Endodermal cell (in vitro differentiated cells): ENCODE data around the gene HEXIM1. TPM values are rescaled to one million over a fixed set of nuclear protein-coding genes. Genes with fewer than 3 reads are reported as not detected.

Experiments used
- DNase-seq: peaks from one replicate; pipeline ENCODE4 v3.0.0-alpha.2; 2017
- H3K27ac ChIP-seq: 2 replicates; pipeline ENCODE4 v1.5.1; 2013; ENCODE audit warnings: mild to moderate bottlenecking, low read depth, low read length, moderate library complexity
- H3K27me3 ChIP-seq: 2 replicates; pipeline ENCODE4 v1.6.1; 2013; ENCODE audit warnings: mild to moderate bottlenecking, low read length, moderate library complexity; ENCODE audit not compliant: insufficient read depth, control insufficient read depth, poor library complexity, severe bottlenecking
- H3K36me3 ChIP-seq: 2 replicates; pipeline ENCODE4 v1.7.0; 2013; ENCODE audit warnings: mild to moderate bottlenecking, low read length, moderate library complexity; ENCODE audit not compliant: control insufficient read depth, insufficient read depth
- H3K4me1 ChIP-seq: one replicate; pipeline ENCODE4 v1.7.0; 2013; ENCODE audit warnings: low read length; ENCODE audit not compliant: control insufficient read depth, insufficient read depth
- H3K4me3 ChIP-seq: 2 replicates; pipeline ENCODE4 v1.5.1; 2013; ENCODE audit warnings: mild to moderate bottlenecking, low read length, moderate library complexity
- H3K9ac ChIP-seq: 2 replicates; pipeline ENCODE4 v1.6.1; 2013; ENCODE audit warnings: mild to moderate bottlenecking, low read length, moderate library complexity; ENCODE audit not compliant: poor library complexity, severe bottlenecking; ENCODE audit errors: extremely low read depth
- H3K9me3 ChIP-seq: 2 replicates; pipeline ENCODE4 v1.6.1; 2013; ENCODE audit warnings: mild to moderate bottlenecking, low read length, moderate library complexity; ENCODE audit not compliant: control insufficient read depth
- H3K27ac Mint-ChIP-seq: 2 replicates; pipeline ENCODE4 v1.8.0; 2020; ENCODE audit warnings: mixed read lengths
- H3K27me3 Mint-ChIP-seq: 2 replicates; pipeline ENCODE4 v1.8.0; 2021; ENCODE audit warnings: mild to moderate bottlenecking, mixed read lengths; ENCODE audit not compliant: insufficient read depth
- H3K36me3 Mint-ChIP-seq: 2 replicates; pipeline ENCODE4 v1.8.0; 2020; ENCODE audit warnings: low read depth, mixed read lengths
- H3K4me1 Mint-ChIP-seq: 2 replicates; pipeline ENCODE4 v1.8.0; 2020; ENCODE audit warnings: mixed read lengths
- H3K4me3 Mint-ChIP-seq: 2 replicates; pipeline ENCODE4 v1.8.0; 2020; ENCODE audit warnings: mild to moderate bottlenecking, moderate library complexity, mixed read lengths
- H3K9me3 Mint-ChIP-seq: 2 replicates; pipeline ENCODE4 v1.8.0; 2020; ENCODE audit warnings: mild to moderate bottlenecking, mixed read lengths
- WGBS, 2 experiments: methylation state at CpG; one replicate each; pipeline versions ENCODE4 v1.1.5 to v1.1.7; 2013; ENCODE audit warnings: missing lambda C conversion rate in 2 of 2, mixed read lengths in 1 of 2; ENCODE audit not compliant: insufficient coverage in 1 of 2, insufficient read length in 1 of 2; 5-methylcytosine and 5-hydroxymethylcytosine counted together
- total RNA-seq, 2 donors: library from RNA; stranded (reverse); fragmentation: NEBNext Ultra II Directional in 1 of 2; extraction: Animal tissue kit (Norgen Biotek cat#: 25700) in 1 of 2; gene quantifications; 2 replicates in 1 of 2; 3 replicates in 1 of 2; pipeline ENCODE4 v1.2.1, GENCODE V29; 2021
- TF ChIP-seq, protein P1 (sequence below): fragments of 200-600 bp; sonication (generic); conservative IDR thresholded peaks from 2 replicates; pipeline ENCODE4 v1.5.0; 2021; ENCODE audit warnings: antibody characterized with exemption, mild to moderate bottlenecking

The HEXIM1 gene
- total RNA-seq, 2 donors from 2014 or later: 37.0 to 39.2 TPM

DNA sequence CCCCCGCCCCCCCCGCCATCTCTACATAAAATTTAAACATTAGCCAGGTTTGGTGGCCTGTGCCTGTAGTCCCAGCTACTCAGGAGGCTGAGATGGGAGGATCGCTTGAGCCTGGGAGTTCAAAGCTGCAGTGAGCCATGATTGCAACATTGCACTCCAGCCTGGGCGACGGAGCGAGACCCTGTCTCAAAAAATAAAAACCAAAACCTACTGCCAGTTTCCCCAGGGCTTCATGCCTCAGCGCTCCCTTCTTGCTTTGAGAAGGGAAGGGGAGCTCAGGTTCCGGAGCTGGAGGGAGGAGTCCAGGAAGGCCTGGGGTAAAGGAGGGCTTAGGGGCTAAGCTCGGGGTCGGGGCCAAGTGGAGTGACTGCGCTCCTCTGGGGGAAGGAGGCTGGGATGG lies 36.4 kb upstream of the HEXIM1 start:
- no peak overlapping the region for H3K4me3 ChIP-seq
- no peaks in the 10 kb centered on the region for H3K4me1 Mint-ChIP-seq
- no peaks in the 10 kb centered on the region for H3K27me3 ChIP-seq
- peak overlapping the region; percentile 58 for H3K27ac Mint-ChIP-seq
- H3K27ac ChIP-seq: no peak overlapping the region
- 88 to 95% methylated on average over 1 to 11 of the region's 11 CpGs for WGBS, 2 experiments
- no peaks in the 10 kb centered on the region for H3K4me1 ChIP-seq
- no peak overlapping the region for H3K9ac ChIP-seq
- H3K9me3 ChIP-seq: no peaks in the 10 kb centered on the region
- no peak overlapping the region for H3K4me3 Mint-ChIP-seq
- no peaks in the 10 kb centered on the region for H3K27me3 Mint-ChIP-seq
- no peak for DNase-seq
- no peaks in the 10 kb centered on the region for H3K9me3 Mint-ChIP-seq
- TF ChIP-seq, protein P1, sequence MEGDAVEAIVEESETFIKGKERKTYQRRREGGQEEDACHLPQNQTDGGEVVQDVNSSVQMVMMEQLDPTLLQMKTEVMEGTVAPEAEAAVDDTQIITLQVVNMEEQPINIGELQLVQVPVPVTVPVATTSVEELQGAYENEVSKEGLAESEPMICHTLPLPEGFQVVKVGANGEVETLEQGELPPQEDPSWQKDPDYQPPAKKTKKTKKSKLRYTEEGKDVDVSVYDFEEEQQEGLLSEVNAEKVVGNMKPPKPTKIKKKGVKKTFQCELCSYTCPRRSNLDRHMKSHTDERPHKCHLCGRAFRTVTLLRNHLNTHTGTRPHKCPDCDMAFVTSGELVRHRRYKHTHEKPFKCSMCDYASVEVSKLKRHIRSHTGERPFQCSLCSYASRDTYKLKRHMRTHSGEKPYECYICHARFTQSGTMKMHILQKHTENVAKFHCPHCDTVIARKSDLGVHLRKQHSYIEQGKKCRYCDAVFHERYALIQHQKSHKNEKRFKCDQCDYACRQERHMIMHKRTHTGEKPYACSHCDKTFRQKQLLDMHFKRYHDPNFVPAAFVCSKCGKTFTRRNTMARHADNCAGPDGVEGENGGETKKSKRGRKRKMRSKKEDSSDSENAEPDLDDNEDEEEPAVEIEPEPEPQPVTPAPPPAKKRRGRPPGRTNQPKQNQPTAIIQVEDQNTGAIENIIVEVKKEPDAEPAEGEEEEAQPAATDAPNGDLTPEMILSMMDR: no peak
- peaks cover 10% of the 10 kb centered on the region for H3K36me3 ChIP-seq
- H3K36me3 Mint-ChIP-seq: peaks cover 7% of the 10 kb centered on the region

DNA sequence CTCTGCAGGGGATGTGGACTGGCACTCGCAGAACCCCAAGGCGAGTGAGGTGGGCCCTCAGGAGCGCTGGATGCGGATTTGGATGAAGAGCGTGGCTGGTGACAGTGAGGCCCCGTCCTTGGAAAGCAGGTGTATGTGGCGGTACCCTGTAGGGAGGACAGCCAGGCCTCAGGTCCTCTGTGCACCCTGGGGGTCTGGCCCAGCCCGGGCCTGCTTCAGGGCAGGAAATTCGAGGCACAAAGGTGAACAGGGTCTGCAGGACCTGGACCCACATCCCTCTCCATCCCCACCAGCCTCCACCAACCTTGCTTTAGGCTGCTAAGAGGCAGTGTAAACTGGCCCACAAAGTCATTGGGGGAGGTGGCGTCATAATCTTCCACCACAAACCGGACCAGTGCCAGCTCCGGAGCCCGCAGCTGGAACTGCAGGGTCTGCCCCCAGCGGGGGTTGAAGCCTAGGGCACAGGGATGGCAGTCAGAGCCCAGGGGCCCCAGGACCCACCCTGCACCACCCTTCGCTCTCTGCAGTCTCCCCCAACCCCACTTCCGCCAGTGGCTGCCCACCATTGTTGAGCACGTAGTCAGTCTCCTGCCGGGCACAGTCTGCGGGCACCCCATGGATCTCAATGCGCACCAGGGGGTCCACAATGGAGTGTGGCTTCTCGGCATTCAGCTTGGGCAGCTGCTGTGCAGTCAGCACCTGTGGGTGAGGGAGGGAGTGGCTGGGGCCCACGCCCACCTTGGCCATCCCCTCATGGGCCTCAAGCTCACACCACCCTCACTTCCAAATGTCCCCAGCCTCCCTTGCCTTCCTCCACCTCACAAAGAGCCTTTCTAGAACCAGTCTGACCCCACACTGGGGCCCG lies 35.5 kb upstream of the HEXIM1 start:
- no peak overlapping the region for H3K4me3 ChIP-seq
- H3K36me3 Mint-ChIP-seq: peaks cover 2% of the 10 kb centered on the region
- no peaks in the 10 kb centered on the region for H3K4me1 ChIP-seq
- no peaks in the 10 kb centered on the region for H3K27me3 ChIP-seq
- H3K27ac ChIP-seq: no peak overlapping the region
- no peaks in the 10 kb centered on the region for H3K27me3 Mint-ChIP-seq
- H3K9ac ChIP-seq: no peak overlapping the region
- TF ChIP-seq, protein P1: no peak
- no peaks in the 10 kb centered on the region for H3K4me1 Mint-ChIP-seq
- H3K36me3 ChIP-seq: peaks cover under 1% of the 10 kb centered on the region
- no peak for DNase-seq
- H3K4me3 Mint-ChIP-seq: no peak overlapping the region
- no peaks in the 10 kb centered on the region for H3K9me3 ChIP-seq
- H3K27ac Mint-ChIP-seq: no peak overlapping the region
- WGBS, 2 experiments: 97 to 100% methylated on average over 13 to 22 of the region's 23 CpGs
- H3K9me3 Mint-ChIP-seq: no peaks in the 10 kb centered on the region

DNA sequence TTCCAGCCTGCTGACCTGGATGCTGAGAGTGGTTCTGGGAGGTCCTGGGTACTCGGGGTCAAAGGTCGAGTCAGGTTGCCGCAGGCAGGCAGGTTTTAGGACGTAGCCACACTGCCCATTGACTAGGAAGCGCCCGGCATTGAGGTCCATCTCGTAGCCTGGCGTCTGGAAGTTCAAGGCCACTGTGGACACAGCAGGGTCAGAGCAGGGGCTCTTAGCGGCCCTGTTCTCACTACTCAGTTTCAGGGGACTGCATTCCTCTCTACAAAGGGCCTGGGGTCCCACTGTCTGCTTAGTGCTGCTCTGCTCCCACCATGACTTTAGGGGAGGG lies 34.9 kb upstream of the HEXIM1 start:
- no peak overlapping the region for H3K27ac Mint-ChIP-seq
- Histone ChIP-seq H3K9me3 (no peaks in the 10 kb centered on the region), H3K27ac (no peak overlapping the region), H3K4me3 (no peak overlapping the region), H3K9ac (no peak overlapping the region), H3K4me1 (no peaks in the 10 kb centered on the region), H3K36me3 (no peaks in the 10 kb centered on the region), H3K27me3 (no peaks in the 10 kb centered on the region)
- TF ChIP-seq, protein P1: no peak
- peaks cover 3% of the 10 kb centered on the region for H3K36me3 Mint-ChIP-seq
- DNase-seq: no peak
- H3K9me3 Mint-ChIP-seq: no peaks in the 10 kb centered on the region
- no peaks in the 10 kb centered on the region for H3K27me3 Mint-ChIP-seq
- H3K4me1 Mint-ChIP-seq: no peaks in the 10 kb centered on the region
- WGBS, 2 experiments: 92 to 97% methylated on average over 9 of the region's 9 CpGs
- H3K4me3 Mint-ChIP-seq: no peak overlapping the region
